ENCODE measurements around the gene USP3. TPM values are rescaled to one million over a fixed set of nuclear protein-coding genes. Genes with fewer than 3 reads are reported as not detected.

Gene USP3, protein sequence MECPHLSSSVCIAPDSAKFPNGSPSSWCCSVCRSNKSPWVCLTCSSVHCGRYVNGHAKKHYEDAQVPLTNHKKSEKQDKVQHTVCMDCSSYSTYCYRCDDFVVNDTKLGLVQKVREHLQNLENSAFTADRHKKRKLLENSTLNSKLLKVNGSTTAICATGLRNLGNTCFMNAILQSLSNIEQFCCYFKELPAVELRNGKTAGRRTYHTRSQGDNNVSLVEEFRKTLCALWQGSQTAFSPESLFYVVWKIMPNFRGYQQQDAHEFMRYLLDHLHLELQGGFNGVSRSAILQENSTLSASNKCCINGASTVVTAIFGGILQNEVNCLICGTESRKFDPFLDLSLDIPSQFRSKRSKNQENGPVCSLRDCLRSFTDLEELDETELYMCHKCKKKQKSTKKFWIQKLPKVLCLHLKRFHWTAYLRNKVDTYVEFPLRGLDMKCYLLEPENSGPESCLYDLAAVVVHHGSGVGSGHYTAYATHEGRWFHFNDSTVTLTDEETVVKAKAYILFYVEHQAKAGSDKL
- 34.0 and 55.6 TPM in 2 replicates for total RNA-seq

DNA sequence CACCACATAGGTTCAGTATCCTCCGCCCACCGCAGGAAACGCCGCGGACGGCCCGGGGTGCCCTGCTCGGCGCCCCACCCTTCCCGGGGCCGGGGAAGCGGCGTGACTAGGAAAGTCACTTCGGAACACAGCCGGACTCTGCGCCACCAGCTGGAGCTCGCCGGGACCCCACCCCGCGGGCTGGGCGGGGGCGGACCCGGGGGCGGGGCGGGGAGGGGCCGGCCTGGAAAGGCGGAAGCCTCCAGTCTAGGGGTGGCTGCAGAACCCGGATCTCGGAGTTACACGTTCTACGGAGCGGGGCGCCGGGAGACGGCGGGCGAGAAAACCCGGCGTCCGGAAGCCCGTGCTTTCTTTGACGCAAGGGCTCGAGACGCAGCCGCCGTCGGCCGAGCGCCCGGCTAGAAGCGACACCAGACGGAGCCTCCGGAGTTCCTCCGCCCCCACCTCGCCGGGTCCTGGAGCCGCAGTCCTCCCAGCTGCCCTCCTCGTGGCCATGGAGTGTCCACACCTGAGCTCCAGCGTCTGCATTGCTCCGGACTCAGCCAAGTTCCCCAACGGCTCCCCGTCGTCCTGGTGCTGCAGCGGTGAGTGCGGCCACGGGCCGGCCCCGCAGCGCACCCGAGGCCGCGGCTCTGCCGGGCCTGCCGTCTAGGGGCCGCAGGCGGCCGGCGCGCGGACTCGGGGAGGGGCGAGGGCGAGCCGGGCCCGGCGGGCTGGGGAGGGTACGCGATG, at the start of gene USP3:
Gene USP3, plus strand, starts transcription at position 347 of the 732 bp plus-strand sequence. Its CDS starts 147 bp downstream, at position 494.

GRCh38 chr15:63597038-63597790, 92.8 kb downstream of the USP3 start, which contains the start of gene FBXL22:
Gene FBXL22 (plus strand): TSS chr15:63597387. CDS start chr15:63597393, 6 bp downstream.

Other genes with a start within 250 kb of the USP3 start
- gene APH1B, start 227.0 kb upstream of the USP3 start, total RNA-seq: 4.6 and 4.7 TPM in 2 replicates
- gene CA12, start 122.7 kb upstream of the USP3 start, total RNA-seq: 122 and 136 TPM in 2 replicates
- gene FBXL22, start 92.8 kb downstream of the USP3 start, total RNA-seq: under 0.01 TPM in 1 of 2 replicates, not detected in the other